ENCODE data around the gene SLC9A7.

- TF ChIP-seq, protein P1, sequence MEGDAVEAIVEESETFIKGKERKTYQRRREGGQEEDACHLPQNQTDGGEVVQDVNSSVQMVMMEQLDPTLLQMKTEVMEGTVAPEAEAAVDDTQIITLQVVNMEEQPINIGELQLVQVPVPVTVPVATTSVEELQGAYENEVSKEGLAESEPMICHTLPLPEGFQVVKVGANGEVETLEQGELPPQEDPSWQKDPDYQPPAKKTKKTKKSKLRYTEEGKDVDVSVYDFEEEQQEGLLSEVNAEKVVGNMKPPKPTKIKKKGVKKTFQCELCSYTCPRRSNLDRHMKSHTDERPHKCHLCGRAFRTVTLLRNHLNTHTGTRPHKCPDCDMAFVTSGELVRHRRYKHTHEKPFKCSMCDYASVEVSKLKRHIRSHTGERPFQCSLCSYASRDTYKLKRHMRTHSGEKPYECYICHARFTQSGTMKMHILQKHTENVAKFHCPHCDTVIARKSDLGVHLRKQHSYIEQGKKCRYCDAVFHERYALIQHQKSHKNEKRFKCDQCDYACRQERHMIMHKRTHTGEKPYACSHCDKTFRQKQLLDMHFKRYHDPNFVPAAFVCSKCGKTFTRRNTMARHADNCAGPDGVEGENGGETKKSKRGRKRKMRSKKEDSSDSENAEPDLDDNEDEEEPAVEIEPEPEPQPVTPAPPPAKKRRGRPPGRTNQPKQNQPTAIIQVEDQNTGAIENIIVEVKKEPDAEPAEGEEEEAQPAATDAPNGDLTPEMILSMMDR (conservative IDR thresholded peaks at IDR 0.05; ENCODE audit: low read depth, low read length): no peak
- no peak for TF ChIP-seq EZH2 (IDR thresholded peaks at IDR 0.05; ENCODE audit: borderline replicate concordance, low read depth, low read length, poor library complexity, severe bottlenecking)
Measured at GRCh38 chrX:46569621-46570020, 189.3 kb downstream of the SLC9A7 start.

Data from A673 (cell line).